SH-SY5Y (cell line): ENCODE results near the gene PLCL2.

Experiments
- GATA2 ChIP-seq: IDR thresholded peaks from 2 replicates; pipeline ENCODE4 v1.6.1; 2011; ENCODE audit warnings: mild to moderate bottlenecking, low read depth, low read length
- GATA3 ChIP-seq: IDR thresholded peaks from 2 replicates; pipeline ENCODE4 v1.6.1; 2011; ENCODE audit warnings: low read depth, mild to moderate bottlenecking, low read length, moderate library complexity

DNA sequence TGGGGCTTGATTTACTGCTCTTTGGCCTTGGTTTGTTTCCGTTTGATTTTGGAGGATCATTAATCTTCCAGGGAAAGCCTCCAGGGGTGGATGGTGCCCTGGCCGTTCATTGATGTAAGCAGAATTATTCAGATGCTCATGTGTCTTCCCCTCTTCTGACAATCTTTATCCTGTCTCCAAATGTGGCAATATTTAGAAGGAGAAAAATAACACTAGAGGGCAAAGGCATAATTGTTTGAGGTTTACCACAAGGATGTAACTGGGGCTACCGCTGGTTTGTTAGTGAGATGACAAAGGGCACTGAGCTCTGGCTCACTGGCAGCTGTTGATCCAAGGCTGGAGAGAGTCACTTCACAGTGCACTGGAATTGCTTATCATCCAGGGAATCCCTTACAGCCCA lies 18.2 kb upstream of the PLCL2 start:
- TF ChIP-seq GATA2 (no peak), GATA3 (no peak)
